Measurements from ENCODE around the gene CDK1.

- TF ChIP-seq EZH2 (IDR thresholded peaks at IDR 0.05; ENCODE audit: borderline replicate concordance) (no peak), CTCF (IDR thresholded peaks at IDR 0.05; ENCODE audit: poor library complexity) (no peak)
Measured at GRCh38 chr10:60733517-60733822, 44.8 kb upstream of the CDK1 start.
